HFFc6 (cell line): Measurements from ENCODE around the gene ZNF710. TPM values are rescaled to one million over a fixed set of nuclear protein-coding genes. Genes with fewer than 3 reads are reported as not detected.

Experiments used
- DNase-seq: peaks from one replicate; pipeline ENCODE4 v3.0.0-alpha.2; 2018
- H3K27ac Mint-ChIP-seq: 2 replicates; pipeline ENCODE4 v1.8.0; 2020; ENCODE audit warnings: mild to moderate bottlenecking, mixed read lengths
- H3K27me3 Mint-ChIP-seq: 2 replicates; pipeline ENCODE4 v1.8.0; 2021; ENCODE audit warnings: mild to moderate bottlenecking, moderate library complexity, mixed read lengths; ENCODE audit not compliant: insufficient read depth
- H3K36me3 Mint-ChIP-seq: 2 replicates; pipeline ENCODE4 v1.8.0; 2021; ENCODE audit warnings: low read depth, mixed read lengths
- H3K4me1 Mint-ChIP-seq: 2 replicates; pipeline ENCODE4 v1.8.0; 2020; ENCODE audit warnings: low read depth, mixed read lengths
- H3K4me3 Mint-ChIP-seq: 2 replicates; pipeline ENCODE4 v1.8.0; 2020; ENCODE audit warnings: mild to moderate bottlenecking, moderate library complexity, mixed read lengths
- H3K9me3 Mint-ChIP-seq: 2 replicates; pipeline ENCODE4 v1.8.0; 2020; ENCODE audit warnings: mild to moderate bottlenecking, mixed read lengths
- CTCF ChIP-seq: fragments of 200-600 bp; sonication (generic); IDR thresholded peaks from 2 replicates; pipeline ENCODE4 v1.5.0; 2021; ENCODE audit warnings: antibody characterized with exemption, mild to moderate bottlenecking
- total RNA-seq, 6 experiments: library from RNA; stranded (reverse); fragmentation: NEBNext Ultra II Directional; extraction: Animal tissue kit (Norgen Biotek cat#: 25700); gene quantifications; 2 replicates in 1 of 6; 3 replicates in 5 of 6; pipeline ENCODE4 v1.2.3, GENCODE V29; 2021

ZNF710 gene
- total RNA-seq, 6 experiments from 2014 or later: 17.6 to 23.3 (median 20.3) TPM

- Mint-ChIP-seq H3K4me1 (no peaks in the 10 kb centered on the region), H3K27me3 (peaks cover 33% of the 10 kb centered on the region), H3K9me3 (no peaks in the 10 kb centered on the region), H3K27ac (no peak overlapping the region), H3K4me3 (no peak overlapping the region), H3K36me3 (no peaks in the 10 kb centered on the region)
- no peak for DNase-seq
- no peak for TF ChIP-seq CTCF
Measured at GRCh38 chr15:89984421-89985010, 16.6 kb upstream of the ZNF710 start.

- Mint-ChIP-seq H3K27ac (no peak overlapping the region), H3K4me1 (no peaks in the 10 kb centered on the region), H3K36me3 (no peaks in the 10 kb centered on the region), H3K9me3 (no peaks in the 10 kb centered on the region), H3K4me3 (no peak overlapping the region), H3K27me3 (peaks cover 31% of the 10 kb centered on the region)
- no peak for DNase-seq
- no peak for TF ChIP-seq CTCF
Measured at GRCh38 chr15:89985111-89985510, 16.0 kb upstream of the ZNF710 start.

GRCh38 chr15:89991312-89991711, 9.8 kb upstream of the ZNF710 start:
- no peak for DNase-seq
- H3K27me3 Mint-ChIP-seq: peaks cover 11% of the 10 kb centered on the region
- H3K9me3 Mint-ChIP-seq: no peaks in the 10 kb centered on the region
- no peaks in the 10 kb centered on the region for H3K36me3 Mint-ChIP-seq
- H3K4me1 Mint-ChIP-seq: no peaks in the 10 kb centered on the region
- no peak for TF ChIP-seq CTCF
- no peak overlapping the region for H3K4me3 Mint-ChIP-seq
- H3K27ac Mint-ChIP-seq: no peak overlapping the region

DNA sequence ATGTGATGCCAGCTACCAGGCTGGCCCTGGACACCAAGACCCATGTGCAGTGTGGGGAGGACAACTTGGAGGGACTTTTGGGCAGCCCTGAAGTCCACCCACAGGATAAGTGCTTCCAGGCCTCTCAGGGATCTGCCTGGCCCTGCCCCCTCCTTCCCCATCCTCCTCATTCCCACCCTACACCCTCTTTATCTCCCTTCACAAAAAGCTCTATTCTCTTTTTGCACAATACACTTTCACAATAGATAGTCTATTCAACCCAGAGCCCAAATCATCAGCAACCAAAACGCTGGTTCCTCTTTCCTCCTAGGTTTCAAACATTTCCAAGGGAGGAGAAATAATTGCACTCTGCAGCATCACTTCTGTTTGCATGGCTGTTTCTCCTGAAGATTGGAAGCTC, 7.8 kb upstream of the ZNF710 start:
- no peak for DNase-seq
- H3K4me3 Mint-ChIP-seq: no peak overlapping the region
- H3K27me3 Mint-ChIP-seq: peaks cover 8% of the 10 kb centered on the region
- no peaks in the 10 kb centered on the region for H3K9me3 Mint-ChIP-seq
- H3K27ac Mint-ChIP-seq: no peak overlapping the region
- H3K36me3 Mint-ChIP-seq: no peaks in the 10 kb centered on the region
- H3K4me1 Mint-ChIP-seq: peaks cover 4% of the 10 kb centered on the region
- TF ChIP-seq CTCF: no peak

- Mint-ChIP-seq H3K4me3 (no peak overlapping the region), H3K27me3 (peaks cover 8% of the 10 kb centered on the region), H3K36me3 (no peaks in the 10 kb centered on the region), H3K9me3 (no peaks in the 10 kb centered on the region), H3K27ac (no peak overlapping the region), H3K4me1 (peaks cover 22% of the 10 kb centered on the region)
- TF ChIP-seq CTCF: no peak
- no peak for DNase-seq
Measured at GRCh38 chr15:89997079-89997478, 4.0 kb upstream of the ZNF710 start.
